Body of pancreas (tissue), 4 donors: ENCODE measurements around the gene C19orf25.

Source experiments
- CTCF ChIP-seq, 7 experiments: fragments of 450-650 bp in 4 of 7; fragments of 200-600 bp in 3 of 7; sonication (generic) in 3 of 7; IDR thresholded peaks; one replicate each; pipeline ENCODE4 v1.5.1; 2016 to 2019; ENCODE audit warnings: antibody characterized with exemption in 7 of 7
- POLR2A ChIP-seq, 3 donors: fragments of 450-650 bp; IDR thresholded peaks; one replicate each; pipeline ENCODE4 v1.6.1; 2016; ENCODE audit warnings: antibody characterized with exemption in 3 of 3, mild to moderate bottlenecking in 2 of 3

- no peak for TF ChIP-seq CTCF (IDR thresholded peaks at IDR 0.05)
- TF ChIP-seq POLR2A (IDR thresholded peaks at IDR 0.05), result no peak
Measured at GRCh38 chr19:1445932-1446712, 32.9 kb downstream of the C19orf25 start.
